ENCODE data around the gene ZKSCAN5.
"Not testable (repeated sequence)": the region's sequence is repeated elsewhere in the genome, so short reads cannot be mapped to it uniquely, and the experiment has no call there.

ZKSCAN5 gene

DNA sequence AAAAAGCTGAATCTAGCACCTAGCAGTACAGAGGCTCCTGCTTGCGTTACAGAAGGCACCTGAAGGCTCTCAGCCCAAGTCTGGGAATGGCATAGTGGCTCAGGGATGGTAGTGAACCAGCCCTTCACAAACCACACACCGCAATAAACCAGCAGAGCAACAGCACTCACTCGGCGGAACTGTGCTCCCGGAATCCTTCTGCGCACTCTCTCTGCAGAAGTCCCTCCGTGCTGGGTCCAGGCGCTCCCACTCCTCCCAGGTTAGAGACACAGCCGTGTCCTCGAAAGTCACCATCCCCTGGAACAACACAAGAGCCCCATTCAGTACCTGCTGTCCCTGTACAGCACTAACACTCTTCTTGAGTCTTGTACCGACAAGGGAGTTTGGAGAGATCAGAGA is 5.9 kb upstream of the ZKSCAN5 start:
- DNase-seq: no peak

DNA sequence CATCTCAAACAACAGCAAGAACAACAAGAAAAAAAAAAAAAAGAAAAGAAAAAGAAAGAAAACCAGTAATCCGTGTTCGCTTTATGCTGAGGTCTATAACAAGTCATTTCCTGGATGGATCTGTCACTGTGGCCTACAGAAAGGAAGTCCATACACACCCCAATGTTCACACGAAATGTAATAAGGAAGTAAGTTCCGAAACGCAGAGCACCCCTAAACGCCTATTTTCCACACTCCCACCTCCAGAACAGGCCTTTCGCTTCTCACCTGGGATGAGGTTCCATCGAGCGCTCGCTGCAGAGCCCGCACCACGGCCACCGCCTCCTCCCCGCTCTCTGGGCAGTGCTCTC is 5.1 kb upstream of the ZKSCAN5 start:
- no peak for DNase-seq

GRCh38 chr7:99499721-99500636 is 4.5 kb upstream of the ZKSCAN5 start, which contains the start of gene ZNF394:
Gene ZNF394, minus strand, starts transcription at chr7:99500281. Its CDS starts 188 bp downstream, at chr7:99500093.
- peak; percentile 85 for DNase-seq

GRCh38 chr7:99500637-99501009 is 3.8 kb upstream of the ZKSCAN5 start:
- DNase-seq: no peak

DNA sequence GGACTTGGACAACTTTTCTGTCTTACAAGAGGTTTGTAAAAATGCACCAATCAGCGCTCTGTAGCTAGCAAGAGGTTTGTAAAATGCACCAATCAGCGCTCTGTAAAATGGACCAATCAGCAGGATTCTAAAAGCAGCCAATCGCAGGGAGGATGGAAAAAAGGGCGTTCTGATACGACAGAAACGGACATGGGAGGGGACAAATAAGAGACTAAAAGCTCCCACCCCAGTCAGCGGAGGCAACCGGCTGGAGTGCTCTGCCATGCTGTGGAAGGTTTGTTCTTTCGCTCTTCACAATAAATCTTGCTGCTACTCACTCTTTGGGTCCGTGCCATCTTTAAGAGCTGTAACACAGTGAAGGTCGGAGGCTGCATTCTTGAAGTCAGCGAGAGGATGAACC is 3.2 kb upstream of the ZKSCAN5 start:
- not testable (repeated sequence) for DNase-seq

DNA sequence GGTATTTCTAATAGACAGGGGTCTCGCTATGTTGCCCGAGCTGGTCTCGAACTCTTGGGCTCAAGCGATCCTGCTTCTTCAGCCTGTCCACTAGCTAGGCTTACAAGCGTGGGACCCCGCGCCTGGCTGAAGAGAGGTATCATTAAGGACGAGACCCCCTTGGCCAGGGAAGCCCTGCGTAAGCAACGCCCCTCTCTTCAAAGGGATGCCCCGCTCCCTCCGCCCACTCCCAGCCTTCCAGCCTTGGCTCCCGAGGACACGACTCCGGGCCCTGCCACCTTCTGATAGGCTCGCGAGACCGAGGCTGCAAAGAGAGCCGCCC is 220 bp upstream of the ZKSCAN5 start:
- no peak for DNase-seq

DNA sequence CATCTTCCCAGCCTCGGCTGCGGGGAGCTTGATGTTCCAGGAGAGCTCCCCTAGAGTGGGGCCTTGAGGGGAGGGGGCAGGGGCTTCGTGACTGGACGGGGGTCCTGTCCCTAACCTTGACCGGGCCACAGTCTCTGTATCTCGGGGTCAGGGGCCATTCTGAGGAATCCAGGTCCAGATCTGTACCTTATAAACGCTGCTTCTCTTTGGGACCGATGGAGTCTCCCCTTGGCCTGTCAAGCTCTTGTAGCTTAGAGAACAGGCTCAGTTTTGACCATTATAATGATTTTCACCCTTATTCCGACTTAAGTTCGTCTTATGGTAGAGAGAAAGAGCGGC is 831 bp downstream of the ZKSCAN5 start:
- DNase-seq: no peak

DNA sequence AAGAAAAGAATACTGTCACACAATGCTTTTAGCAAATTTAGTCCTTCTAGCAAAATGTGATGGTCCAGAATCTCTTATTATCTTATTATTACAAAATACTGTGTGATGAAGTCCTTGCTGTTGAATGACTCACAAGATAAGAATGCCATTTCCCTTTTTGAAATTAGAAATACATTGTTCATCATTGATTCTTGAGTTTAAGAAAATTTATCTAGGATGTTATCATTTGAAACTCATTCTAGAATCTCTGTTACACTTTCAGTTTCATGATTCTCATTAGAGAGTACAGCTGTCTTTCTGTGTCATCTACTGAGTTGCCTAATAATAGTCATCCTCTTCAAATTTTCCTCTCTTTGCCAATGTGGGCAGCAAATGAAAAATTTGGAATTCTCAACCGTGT is 9.6 kb downstream of the ZKSCAN5 start:
- no peak for DNase-seq

GRCh38 chr7:99521399-99521798 is 16.9 kb downstream of the ZKSCAN5 start:
- DNase-seq: no peak

DNA sequence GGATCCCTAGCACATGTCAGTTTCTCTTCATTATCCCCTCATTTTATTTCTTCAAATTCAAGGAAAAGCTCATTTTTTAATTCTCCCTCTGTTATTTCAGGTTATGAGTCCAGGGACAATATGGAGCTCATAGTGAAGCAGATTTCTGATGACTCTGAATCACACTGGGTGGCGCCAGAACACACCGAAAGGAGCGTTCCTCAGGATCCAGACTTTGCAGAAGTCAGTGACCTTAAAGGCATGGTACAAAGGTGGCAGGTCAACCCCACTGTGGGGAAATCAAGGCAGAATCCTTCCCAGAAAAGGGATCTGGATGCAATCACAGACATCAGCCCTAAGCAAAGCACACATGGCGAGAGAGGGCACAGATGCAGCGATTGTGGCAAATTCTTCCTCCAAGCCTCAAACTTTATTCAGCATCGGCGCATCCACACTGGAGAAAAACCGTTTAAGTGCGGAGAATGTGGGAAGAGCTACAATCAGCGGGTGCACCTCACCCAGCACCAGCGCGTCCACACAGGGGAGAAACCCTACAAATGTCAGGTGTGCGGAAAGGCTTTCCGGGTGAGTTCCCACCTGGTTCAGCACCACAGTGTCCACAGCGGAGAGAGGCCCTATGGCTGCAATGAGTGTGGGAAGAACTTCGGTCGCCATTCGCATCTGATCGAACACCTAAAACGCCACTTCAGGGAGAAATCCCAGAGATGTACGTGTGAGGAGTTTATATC is 21.4 kb downstream of the ZKSCAN5 start:
- DNase-seq: no peak

- no peak for DNase-seq
Observed at GRCh38 chr7:99531354-99531765, 26.9 kb downstream of the ZKSCAN5 start.

DNA sequence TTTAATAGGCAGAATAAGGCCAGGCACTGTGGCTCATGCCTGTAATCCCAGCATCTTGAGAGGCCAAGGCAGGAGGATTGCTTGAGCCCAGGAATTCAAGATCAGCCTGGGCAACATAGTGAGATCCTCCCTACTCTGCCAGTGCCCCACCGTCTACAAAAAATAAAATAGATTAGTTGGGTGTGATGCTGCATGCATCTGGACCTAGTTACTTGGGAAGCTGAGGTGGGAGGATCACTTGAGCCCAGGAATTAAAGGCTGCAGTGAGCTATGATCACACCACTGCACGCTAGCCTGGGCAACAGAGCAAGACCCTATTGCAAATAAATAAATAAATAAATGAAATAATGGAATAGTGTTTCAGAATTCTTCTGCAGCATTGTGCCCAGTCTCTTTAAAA is 31.2 kb downstream of the ZKSCAN5 start:
- DNase-seq: no peak

DNA sequence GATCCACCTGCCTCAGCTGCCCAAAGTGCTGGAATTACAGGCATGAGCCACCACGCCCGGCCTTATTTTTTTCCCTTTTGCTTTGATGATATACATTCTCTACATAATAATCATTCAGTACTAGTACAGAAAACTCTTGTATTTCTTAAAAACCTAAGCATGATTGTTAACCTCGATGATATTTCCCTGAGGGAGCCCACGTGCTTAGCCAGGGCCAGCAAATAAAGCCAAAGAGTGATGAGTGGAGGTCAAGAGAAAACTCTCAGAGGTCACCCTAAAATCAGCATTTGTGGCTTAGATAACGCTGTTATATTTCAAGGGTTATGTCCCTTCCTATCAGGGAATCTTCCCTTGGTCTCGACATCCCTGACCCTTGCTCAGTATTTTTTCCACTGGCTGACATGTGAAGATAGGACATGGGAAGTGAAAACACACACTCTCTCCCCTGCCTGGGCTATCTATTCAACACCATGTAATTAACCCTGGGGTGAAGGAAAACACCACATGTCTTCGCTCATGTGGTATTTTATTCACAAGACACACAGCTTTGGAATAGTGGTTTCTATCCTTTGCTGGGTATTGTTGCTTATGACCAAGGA is 34.9 kb downstream of the ZKSCAN5 start:
- DNase-seq: no peak

- no peak for DNase-seq
Observed at GRCh38 chr7:99540542-99540941, 36.1 kb downstream of the ZKSCAN5 start.

- DNase-seq: no peak
Observed at GRCh38 chr7:99541212-99541611, 36.8 kb downstream of the ZKSCAN5 start.

- no peak for DNase-seq
Observed at GRCh38 chr7:99543081-99543671, 38.7 kb downstream of the ZKSCAN5 start.

DNA sequence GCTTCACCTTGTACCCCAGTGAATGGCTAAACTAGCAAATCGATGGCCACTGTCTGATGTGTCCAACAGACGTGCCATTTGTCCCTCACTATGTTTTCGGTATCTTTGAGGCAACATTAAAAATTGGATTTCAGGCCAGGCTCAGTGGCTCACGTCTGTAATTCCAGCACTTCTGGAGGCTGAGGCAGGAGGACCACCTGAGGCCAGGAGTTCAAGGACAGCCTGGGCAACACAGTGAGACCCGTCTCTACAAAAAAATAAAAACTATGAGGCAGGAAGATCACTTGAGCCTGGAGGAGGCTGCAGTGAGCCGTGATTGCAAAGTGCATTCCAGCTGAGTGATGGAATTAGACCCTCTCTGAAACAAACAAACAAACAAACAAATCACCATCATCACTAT is 39.5 kb downstream of the ZKSCAN5 start:
- DNase-seq: no peak

DNA sequence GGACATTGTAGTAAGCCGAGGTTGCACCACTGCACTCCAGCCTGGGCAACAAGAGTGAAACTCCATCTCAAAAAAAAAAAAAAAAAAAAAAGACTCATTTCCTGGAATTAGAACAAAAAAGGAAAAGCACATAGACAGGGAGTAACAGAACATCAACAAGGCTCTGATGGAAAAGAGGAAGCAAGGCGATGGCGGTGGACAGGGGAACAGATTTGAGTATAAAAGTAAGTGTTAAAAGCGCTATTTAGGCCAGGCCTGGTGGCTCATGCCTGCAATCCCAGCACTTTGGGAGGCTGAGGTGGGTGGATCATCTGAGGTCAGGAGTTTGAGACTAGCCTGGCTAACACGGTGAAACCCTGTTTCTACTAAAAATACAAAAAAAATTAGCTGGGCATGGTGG is 40.8 kb downstream of the ZKSCAN5 start:
- DNase-seq: not testable (repeated sequence)

DNA sequence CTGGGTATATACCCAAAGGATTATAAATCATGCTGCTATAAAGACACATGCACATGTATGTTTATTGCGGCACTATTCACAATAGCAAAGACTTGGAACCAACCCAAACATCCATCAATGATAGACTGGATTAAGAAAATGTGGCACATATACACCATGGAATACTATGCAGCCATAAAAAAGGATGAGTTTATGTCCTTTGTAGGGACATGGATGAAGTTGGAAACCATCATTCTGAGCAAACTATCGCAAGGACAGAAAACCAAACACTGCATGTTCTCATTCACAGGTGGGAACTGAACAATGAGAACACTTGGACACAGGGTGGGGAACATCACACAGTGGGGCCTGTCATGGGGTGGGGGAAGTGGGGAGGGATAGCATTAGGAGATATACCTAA is 45.1 kb downstream of the ZKSCAN5 start:
- not testable (repeated sequence) for DNase-seq

GRCh38 chr7:99551334-99551733 is 46.9 kb downstream of the ZKSCAN5 start:
- DNase-seq: no peak

GRCh38 chr7:99551767-99552463 is 47.5 kb downstream of the ZKSCAN5 start, which contains the start of gene FAM200A:
Gene FAM200A, minus strand, starts transcription at chr7:99552114. Its CDS starts 3,707 bp downstream, at chr7:99548407.
- DNase-seq: peak; percentile 88

DNA sequence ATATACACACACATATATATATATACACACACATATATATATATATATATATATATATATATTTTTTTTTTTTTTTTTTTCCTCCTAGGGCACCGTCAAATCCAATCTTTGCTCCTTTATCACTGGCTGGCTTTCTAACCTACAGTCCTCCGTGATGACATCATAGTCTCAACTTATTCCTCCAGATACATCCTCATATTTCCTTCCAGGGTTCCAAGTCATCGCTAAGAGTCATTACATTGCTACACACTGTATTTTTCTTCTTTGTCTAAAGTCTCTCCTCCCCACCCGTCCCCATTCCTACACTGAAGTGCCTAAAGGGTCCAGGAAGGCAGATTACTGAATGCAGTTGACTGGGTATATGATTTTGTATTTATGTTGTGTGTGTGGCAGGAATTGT is 48.6 kb downstream of the ZKSCAN5 start:
- no peak for DNase-seq

- DNase-seq: no peak
Observed at GRCh38 chr7:99554939-99555338, 50.5 kb downstream of the ZKSCAN5 start.
